ENCODE measurements around the gene ZNF804A. TPM values are rescaled to one million over a fixed set of nuclear protein-coding genes. Genes with fewer than 3 reads are reported as not detected.
"Not testable (repeated sequence)": the region's sequence is repeated elsewhere in the genome, so short reads cannot be mapped to it uniquely, and the experiment has no call there.

The ZNF804A gene
- total RNA-seq, 1 donor from 2014 or later: not detected

DNA sequence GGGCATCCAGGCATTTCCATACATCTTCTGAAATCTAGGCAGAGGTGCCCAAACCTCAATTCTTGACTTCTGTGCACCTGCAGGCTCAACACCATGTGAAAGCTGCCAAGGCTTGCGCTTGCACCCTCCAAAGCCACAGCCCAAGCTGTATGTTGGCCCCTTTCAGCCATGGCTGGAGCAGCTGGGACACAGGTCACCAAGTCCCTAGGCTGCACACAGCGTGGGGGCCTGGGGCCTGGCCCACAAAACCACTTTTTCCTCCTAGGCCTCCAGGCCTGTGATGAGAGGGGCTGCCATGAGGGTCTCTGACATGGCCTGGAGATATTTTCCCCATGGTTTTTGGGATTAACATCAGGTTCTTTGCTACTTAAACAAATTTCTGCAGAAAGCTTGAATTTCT lies 288.3 kb downstream of the ZNF804A start:
- peaks cover 18% of the 10 kb centered on the region for H3K9me3 Mint-ChIP-seq
- H3K36me3 Mint-ChIP-seq (ENCODE audit: low read depth); intact Hi-C loops (cut with micrococcal nuclease); H3K27me3 Mint-ChIP-seq (ENCODE audit: low read depth); H3K27ac Mint-ChIP-seq; H3K4me1 Mint-ChIP-seq (ENCODE audit: low read depth); H3K4me3 Mint-ChIP-seq (ENCODE audit: low read depth); DNase-seq (ENCODE audit: low spot score): not testable (repeated sequence)

DNA sequence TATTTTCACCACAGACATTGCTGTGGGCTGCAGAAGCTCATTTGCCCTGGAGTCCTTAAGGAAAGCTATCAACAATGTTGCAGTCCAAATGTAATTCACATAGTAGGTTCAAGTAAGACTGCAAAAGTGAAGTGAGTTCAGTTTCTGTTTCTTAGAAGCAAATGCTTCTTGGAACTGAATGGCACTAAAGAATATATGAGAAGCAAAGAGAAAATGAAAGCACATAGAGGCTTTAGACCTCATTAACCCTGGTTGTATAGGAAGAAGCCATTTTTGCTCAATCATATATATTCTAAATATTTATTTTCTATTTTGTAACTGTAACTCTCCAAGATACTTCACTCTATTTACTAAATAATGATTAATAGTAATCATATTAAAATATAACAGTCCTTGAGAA lies 292.0 kb downstream of the ZNF804A start:
- intact Hi-C loops (cut with micrococcal nuclease): no loop called here
- no peaks in the 10 kb centered on the region for H3K4me1 Mint-ChIP-seq (ENCODE audit: low read depth)
- H3K9me3 Mint-ChIP-seq: peaks cover 13% of the 10 kb centered on the region
- no peak for DNase-seq (ENCODE audit: low spot score)
- H3K4me3 Mint-ChIP-seq (ENCODE audit: low read depth): no peak overlapping the region
- no peaks in the 10 kb centered on the region for H3K27me3 Mint-ChIP-seq (ENCODE audit: low read depth)
- H3K27ac Mint-ChIP-seq: no peak overlapping the region
- no peaks in the 10 kb centered on the region for H3K36me3 Mint-ChIP-seq (ENCODE audit: low read depth)

DNA sequence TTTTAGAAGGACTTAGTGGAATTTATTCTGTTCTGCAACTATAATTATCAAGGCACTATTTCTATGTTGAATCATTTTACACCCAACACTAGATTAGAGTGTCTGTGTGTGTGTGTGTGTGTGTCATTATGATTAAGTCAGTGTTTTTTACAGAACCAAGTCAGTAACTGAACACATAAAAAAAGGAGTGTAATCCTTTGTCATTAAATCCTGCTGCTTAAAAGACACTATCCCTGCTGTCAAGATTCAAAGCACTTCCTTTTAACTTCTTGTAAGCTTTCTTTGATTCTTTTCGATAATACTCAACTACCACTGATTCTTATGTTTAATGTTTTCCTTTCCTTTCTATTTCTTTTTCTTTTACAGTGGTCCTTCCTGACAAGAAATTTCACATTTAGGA lies 306.7 kb downstream of the ZNF804A start:
- intact Hi-C loops (cut with micrococcal nuclease): no loop called here
- H3K4me3 Mint-ChIP-seq (ENCODE audit: low read depth): no peak overlapping the region
- H3K4me1 Mint-ChIP-seq (ENCODE audit: low read depth): no peaks in the 10 kb centered on the region
- no peaks in the 10 kb centered on the region for H3K9me3 Mint-ChIP-seq
- H3K27me3 Mint-ChIP-seq (ENCODE audit: low read depth): no peaks in the 10 kb centered on the region
- H3K27ac Mint-ChIP-seq: no peak overlapping the region
- DNase-seq (ENCODE audit: low spot score): no peak
- H3K36me3 Mint-ChIP-seq (ENCODE audit: low read depth): no peaks in the 10 kb centered on the region

DNA sequence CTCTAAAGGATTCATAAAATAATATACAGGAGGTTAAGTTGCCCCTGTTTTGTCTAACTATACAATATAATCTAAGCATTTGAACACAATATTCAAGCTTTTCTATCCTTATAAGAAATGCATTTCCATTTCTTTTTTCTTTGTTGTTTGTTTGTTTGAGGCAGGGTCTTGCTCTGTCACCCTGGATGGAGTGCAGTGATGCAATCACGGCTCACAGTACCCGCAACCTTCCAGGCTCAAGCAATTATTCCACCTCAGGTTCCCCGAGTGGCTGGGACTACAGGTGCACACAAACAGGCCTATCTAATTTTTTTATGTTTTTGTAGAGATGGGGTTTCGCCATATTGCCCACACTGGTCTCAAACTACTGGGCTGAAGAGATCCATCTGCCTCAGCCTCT lies 307.8 kb downstream of the ZNF804A start:
- DNase-seq (ENCODE audit: low spot score): no peak
- Mint-ChIP-seq H3K36me3 (ENCODE audit: low read depth) (no peaks in the 10 kb centered on the region), H3K27me3 (ENCODE audit: low read depth) (no peaks in the 10 kb centered on the region), H3K4me1 (ENCODE audit: low read depth) (no peaks in the 10 kb centered on the region), H3K4me3 (ENCODE audit: low read depth) (no peak overlapping the region), H3K27ac (no peak overlapping the region), H3K9me3 (peaks cover 3% of the 10 kb centered on the region)
- intact Hi-C loops (cut with micrococcal nuclease): no loop called here

DNA sequence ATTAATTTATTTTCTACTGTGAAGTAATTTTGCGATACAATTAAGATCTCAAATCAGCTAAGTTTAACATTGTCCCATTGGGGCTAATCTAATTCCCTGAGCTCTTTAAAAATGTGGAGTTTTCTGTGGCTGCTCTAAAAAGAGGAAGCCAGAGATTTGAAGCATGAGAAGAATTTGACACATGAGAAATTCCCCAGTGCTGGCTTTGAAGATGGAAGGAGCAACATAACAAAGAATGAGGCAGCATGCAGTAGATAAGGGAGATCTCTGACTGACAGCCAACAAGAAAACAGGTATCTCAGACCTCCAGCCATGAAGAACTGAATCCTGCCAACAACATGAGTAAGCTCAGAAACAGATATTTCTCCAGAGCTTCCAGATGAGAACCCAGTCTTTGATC lies 308.4 kb downstream of the ZNF804A start:
- H3K4me3 Mint-ChIP-seq (ENCODE audit: low read depth): no peak overlapping the region
- H3K9me3 Mint-ChIP-seq: peaks cover 5% of the 10 kb centered on the region
- DNase-seq (ENCODE audit: low spot score): no peak
- H3K36me3 Mint-ChIP-seq (ENCODE audit: low read depth): no peaks in the 10 kb centered on the region
- H3K27ac Mint-ChIP-seq: no peak overlapping the region
- no peaks in the 10 kb centered on the region for H3K27me3 Mint-ChIP-seq (ENCODE audit: low read depth)
- H3K4me1 Mint-ChIP-seq (ENCODE audit: low read depth): no peaks in the 10 kb centered on the region
- intact Hi-C loops (cut with micrococcal nuclease): no loop called here

DNA sequence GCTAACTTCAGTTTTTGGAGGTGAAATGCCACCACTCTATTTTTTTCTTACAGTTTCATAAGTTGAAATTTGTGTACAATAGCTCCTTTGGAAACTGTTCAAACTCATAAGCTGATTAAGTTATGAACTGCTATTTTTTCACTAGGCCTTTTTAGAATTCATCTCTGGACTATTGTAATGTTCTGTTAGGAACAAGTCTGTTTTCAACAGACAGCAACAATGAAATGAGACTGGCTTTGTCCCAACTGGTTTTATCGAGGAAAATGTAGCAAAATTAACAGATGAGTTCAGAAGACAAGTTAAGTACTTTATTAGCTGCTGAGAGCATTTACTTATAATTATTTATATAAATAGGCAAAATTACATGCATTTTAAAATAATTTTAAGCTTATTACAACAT lies 310.6 kb downstream of the ZNF804A start:
- no peaks in the 10 kb centered on the region for H3K4me1 Mint-ChIP-seq (ENCODE audit: low read depth)
- no peaks in the 10 kb centered on the region for H3K36me3 Mint-ChIP-seq (ENCODE audit: low read depth)
- H3K4me3 Mint-ChIP-seq (ENCODE audit: low read depth): no peak overlapping the region
- no peaks in the 10 kb centered on the region for H3K27me3 Mint-ChIP-seq (ENCODE audit: low read depth)
- intact Hi-C loops (cut with micrococcal nuclease): no loop called here
- no peak overlapping the region for H3K27ac Mint-ChIP-seq
- DNase-seq (ENCODE audit: low spot score): no peak
- H3K9me3 Mint-ChIP-seq: peaks cover 5% of the 10 kb centered on the region

DNA sequence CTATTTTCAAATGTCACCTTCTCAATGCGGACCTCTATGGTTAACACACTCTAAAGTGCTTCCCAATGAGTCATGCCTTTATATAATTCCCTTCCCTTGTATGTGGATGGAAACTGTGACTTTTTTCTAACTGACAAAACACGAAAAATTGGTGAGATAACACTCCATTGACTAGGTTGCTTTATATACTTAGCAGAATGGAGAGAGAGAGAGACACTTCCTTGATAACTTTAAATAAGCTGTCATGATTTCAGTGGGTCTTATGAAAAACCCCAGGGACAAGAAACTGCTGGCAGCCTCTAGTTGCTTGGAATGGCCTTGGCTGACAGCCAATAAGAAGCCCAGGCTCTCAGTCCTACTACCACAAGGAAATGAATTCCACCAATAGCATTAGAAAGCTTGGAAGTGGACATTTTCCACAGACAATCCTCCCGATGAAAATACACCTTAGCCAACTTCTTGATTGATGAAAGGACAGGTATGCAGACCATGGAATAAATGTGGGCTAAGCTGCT lies 322.2 kb downstream of the ZNF804A start:
- intact Hi-C loops (cut with micrococcal nuclease): no loop called here
- Mint-ChIP-seq H3K4me1 (ENCODE audit: low read depth) (no peaks in the 10 kb centered on the region), H3K27ac (no peak overlapping the region), H3K9me3 (peaks cover 17% of the 10 kb centered on the region), H3K27me3 (ENCODE audit: low read depth) (no peaks in the 10 kb centered on the region), H3K4me3 (ENCODE audit: low read depth) (no peak overlapping the region), H3K36me3 (ENCODE audit: low read depth) (no peaks in the 10 kb centered on the region)
- DNase-seq (ENCODE audit: low spot score): no peak

DNA sequence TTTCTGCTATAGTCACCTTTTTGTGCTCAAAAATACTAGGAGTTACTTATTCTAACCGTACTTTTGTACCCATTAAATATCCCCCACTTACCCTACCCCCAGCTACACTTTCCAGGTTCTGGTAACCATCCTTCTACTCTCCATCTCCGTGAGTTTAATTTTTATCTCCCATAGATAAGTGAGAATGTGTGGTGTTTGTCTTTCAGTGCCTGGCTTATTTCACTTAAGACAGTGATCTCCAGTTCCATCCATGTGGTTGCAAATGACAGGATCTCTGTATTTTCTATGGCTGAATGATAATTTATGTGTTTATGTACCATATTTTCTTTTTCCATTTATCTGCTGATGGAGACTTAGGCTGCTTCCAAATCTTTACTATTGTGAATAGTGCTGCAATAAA lies 323.3 kb downstream of the ZNF804A start:
- Mint-ChIP-seq H3K36me3 (ENCODE audit: low read depth) (no peaks in the 10 kb centered on the region), H3K9me3 (peaks cover 27% of the 10 kb centered on the region), H3K4me3 (ENCODE audit: low read depth) (no peak overlapping the region)

DNA sequence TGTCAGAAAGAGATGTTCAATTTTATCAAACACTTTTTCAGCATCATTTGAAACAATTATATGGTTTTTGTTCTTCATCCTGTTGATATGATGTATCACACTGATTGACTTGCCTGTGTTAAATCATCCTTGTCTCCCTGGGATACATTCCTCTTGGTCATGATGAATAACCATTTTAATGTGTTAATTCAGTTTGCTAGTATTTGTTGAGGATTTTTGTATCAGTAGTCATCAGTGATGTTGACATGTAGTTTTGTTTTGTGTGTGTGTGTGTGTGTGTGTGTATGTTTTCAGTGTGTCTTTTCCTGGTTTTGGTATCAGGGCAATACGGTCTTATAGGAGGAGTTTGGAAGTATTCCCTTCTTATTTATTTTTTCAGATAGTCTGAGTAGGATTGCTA lies 325.4 kb downstream of the ZNF804A start:
- intact Hi-C loops (cut with micrococcal nuclease): no loop called here
- Mint-ChIP-seq H3K4me1 (ENCODE audit: low read depth) (no peaks in the 10 kb centered on the region), H3K4me3 (ENCODE audit: low read depth) (no peak overlapping the region), H3K27me3 (ENCODE audit: low read depth) (no peaks in the 10 kb centered on the region), H3K9me3 (peaks cover 30% of the 10 kb centered on the region), H3K27ac (no peak overlapping the region), H3K36me3 (ENCODE audit: low read depth) (no peaks in the 10 kb centered on the region)
- DNase-seq (ENCODE audit: low spot score): no peak

More for the DNA sequence above, 323.3 kb downstream of the ZNF804A start:
- H3K4me1 Mint-ChIP-seq (ENCODE audit: low read depth): no peaks in the 10 kb centered on the region
- DNase-seq (ENCODE audit: low spot score): no peak
- H3K27me3 Mint-ChIP-seq (ENCODE audit: low read depth): no peaks in the 10 kb centered on the region
- no peak overlapping the region for H3K27ac Mint-ChIP-seq
- intact Hi-C loops (cut with micrococcal nuclease): no loop called here

DNA sequence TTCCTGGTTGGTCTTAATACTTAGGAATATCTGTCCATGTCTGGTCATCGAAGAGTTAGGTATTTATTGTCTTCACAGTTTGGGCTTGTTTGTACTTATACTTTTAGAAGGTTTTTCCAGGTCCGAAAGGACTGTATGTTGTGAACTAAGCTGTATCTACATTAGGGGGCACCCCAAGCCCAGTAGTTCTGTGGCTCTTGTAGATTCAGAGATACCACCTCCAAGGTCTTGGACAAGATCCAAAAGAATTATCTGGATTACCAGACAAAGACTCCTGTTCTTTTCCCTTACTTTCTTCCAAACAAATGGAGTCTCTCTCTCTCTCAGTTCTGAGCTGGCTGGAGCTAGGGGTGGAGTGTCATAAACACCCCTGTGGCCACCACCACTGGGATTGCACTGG lies 328.7 kb downstream of the ZNF804A start:
- Mint-ChIP-seq H3K27ac (no peak overlapping the region), H3K27me3 (ENCODE audit: low read depth) (no peaks in the 10 kb centered on the region), H3K4me1 (ENCODE audit: low read depth) (no peaks in the 10 kb centered on the region), H3K9me3 (peaks cover 30% of the 10 kb centered on the region), H3K36me3 (ENCODE audit: low read depth) (no peaks in the 10 kb centered on the region), H3K4me3 (ENCODE audit: low read depth) (no peak overlapping the region)
- intact Hi-C loops (cut with micrococcal nuclease): no loop called here
- no peak for DNase-seq (ENCODE audit: low spot score)

DNA sequence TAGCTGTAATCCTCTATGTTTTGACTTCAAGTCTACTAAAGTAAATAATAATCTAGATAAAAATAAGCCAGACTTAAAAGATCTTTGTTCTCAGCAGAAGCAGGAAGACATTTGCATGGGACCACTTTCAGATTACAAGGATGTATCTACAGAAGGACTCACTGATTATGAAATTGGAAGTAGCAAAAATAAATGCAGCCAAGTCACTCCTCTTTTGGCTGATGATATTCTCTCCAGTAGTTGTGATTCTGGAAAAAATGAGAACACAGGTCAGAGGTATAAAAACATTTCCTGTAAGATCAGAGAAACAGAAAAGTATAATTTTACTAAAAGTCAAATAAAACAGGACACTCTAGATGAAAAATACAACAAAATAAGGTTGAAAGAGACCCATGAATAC lies 338.4 kb downstream of the ZNF804A start:
- Mint-ChIP-seq H3K4me1 (ENCODE audit: low read depth) (no peaks in the 10 kb centered on the region), H3K27me3 (ENCODE audit: low read depth) (no peaks in the 10 kb centered on the region), H3K4me3 (ENCODE audit: low read depth) (no peak overlapping the region), H3K9me3 (peaks cover 12% of the 10 kb centered on the region), H3K27ac (no peak overlapping the region), H3K36me3 (ENCODE audit: low read depth) (no peaks in the 10 kb centered on the region)
- DNase-seq (ENCODE audit: low spot score): no peak
- intact Hi-C loops (cut with micrococcal nuclease): no loop called here

DNA sequence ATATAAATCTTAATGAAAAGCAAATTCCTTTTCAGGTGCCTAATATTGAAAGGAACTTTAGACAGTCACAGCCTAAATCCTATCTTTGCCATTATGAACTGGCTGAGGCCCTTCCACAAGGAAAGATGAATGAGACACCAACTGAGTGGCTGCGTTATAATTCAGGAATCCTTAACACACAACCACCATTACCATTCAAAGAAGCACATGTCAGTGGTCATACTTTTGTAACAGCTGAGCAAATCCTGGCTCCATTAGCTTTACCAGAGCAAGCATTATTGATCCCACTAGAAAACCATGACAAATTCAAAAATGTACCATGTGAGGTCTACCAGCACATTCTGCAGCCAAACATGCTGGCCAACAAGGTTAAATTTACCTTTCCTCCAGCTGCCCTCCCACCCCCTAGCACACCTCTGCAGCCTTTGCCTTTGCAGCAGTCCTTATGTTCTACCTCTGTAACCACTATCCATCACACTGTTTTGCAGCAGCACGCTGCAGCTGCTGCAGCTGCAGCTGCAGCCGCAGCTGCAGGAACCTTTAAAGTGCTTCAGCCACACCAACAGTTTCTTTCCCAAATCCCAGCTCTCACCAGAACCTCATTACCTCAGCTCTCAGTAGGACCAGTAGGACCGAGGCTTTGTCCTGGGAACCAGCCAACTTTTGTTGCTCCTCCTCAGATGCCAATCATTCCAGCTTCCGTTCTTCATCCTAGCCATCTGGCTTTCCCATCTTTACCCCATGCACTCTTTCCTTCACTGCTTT lies 340.1 kb downstream of the ZNF804A start:
- H3K36me3 Mint-ChIP-seq (ENCODE audit: low read depth): no peaks in the 10 kb centered on the region
- no peak overlapping the region for H3K27ac Mint-ChIP-seq
- peaks cover 12% of the 10 kb centered on the region for H3K9me3 Mint-ChIP-seq
- no peak overlapping the region for H3K4me3 Mint-ChIP-seq (ENCODE audit: low read depth)
- no peak for DNase-seq (ENCODE audit: low spot score)
- H3K4me1 Mint-ChIP-seq (ENCODE audit: low read depth): no peaks in the 10 kb centered on the region
- H3K27me3 Mint-ChIP-seq (ENCODE audit: low read depth): no peaks in the 10 kb centered on the region
- intact Hi-C loops (cut with micrococcal nuclease): no loop called here

DNA sequence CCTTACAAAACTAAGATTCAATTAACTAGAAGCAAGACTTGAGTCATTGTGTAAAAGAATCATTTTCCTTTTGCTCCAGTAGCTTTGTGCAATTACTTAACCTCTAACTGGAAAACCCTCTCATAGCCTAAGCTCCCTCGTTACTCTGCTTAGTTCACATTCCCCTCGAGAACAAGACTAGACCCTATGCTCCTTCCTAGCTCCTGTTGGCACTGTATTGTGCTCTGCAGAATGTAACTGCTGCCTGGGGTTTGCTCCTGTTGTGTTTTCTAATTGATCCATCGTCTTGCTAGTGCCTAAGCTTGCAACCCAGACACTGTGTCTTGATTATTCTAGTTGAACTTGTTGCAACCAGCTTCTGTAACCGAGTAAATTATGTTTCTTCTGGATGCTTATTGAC lies 347.0 kb downstream of the ZNF804A start:
- intact Hi-C loops (cut with micrococcal nuclease): no loop called here
- DNase-seq (ENCODE audit: low spot score): no peak
- H3K27me3 Mint-ChIP-seq (ENCODE audit: low read depth): no peaks in the 10 kb centered on the region
- no peaks in the 10 kb centered on the region for H3K36me3 Mint-ChIP-seq (ENCODE audit: low read depth)
- H3K4me3 Mint-ChIP-seq (ENCODE audit: low read depth): no peak overlapping the region
- peaks cover 3% of the 10 kb centered on the region for H3K9me3 Mint-ChIP-seq
- H3K4me1 Mint-ChIP-seq (ENCODE audit: low read depth): no peaks in the 10 kb centered on the region
- no peak overlapping the region for H3K27ac Mint-ChIP-seq

DNA sequence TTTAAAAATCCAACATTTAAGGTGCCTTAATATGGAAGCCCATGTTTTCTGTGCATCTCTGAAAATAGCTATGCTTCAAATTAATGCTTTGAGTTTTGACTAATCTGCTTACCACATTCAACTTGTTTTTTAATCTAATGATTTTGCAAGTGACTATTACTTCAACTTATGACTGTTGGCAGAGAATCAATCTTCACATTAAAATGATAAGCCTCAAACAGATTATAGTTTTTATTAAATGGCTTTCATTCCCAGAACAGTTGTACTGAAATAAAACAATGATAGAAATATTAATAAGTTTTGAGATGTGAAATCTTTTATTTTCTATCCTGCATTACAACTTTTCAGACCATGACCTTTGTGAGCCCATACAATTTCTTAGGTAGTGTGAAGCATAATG lies 347.5 kb downstream of the ZNF804A start:
- Mint-ChIP-seq H3K27me3 (ENCODE audit: low read depth) (no peaks in the 10 kb centered on the region), H3K4me3 (ENCODE audit: low read depth) (no peak overlapping the region), H3K36me3 (ENCODE audit: low read depth) (no peaks in the 10 kb centered on the region), H3K9me3 (peaks cover 3% of the 10 kb centered on the region), H3K4me1 (ENCODE audit: low read depth) (no peaks in the 10 kb centered on the region), H3K27ac (no peak overlapping the region)
- DNase-seq (ENCODE audit: low spot score): no peak
- intact Hi-C loops (cut with micrococcal nuclease): no loop called here
